GM12875 (cell line): Measurements from ENCODE around the gene AMBP.

Source experiments
- H3K4me3 ChIP-seq: one replicate; pipeline ENCODE4 v1.5.1; 2011; ENCODE audit warnings: low read depth, low read length, control low read depth
- TF ChIP-seq, protein P1 (sequence below): IDR thresholded peaks from 2 replicates; pipeline ENCODE4 v1.5.1; 2011; ENCODE audit warnings: low read depth, mild to moderate bottlenecking, control low read depth, inconsistent platforms, low read length, moderate library complexity, borderline replicate concordance; ENCODE audit not compliant: insufficient read depth

AMBP gene

DNA sequence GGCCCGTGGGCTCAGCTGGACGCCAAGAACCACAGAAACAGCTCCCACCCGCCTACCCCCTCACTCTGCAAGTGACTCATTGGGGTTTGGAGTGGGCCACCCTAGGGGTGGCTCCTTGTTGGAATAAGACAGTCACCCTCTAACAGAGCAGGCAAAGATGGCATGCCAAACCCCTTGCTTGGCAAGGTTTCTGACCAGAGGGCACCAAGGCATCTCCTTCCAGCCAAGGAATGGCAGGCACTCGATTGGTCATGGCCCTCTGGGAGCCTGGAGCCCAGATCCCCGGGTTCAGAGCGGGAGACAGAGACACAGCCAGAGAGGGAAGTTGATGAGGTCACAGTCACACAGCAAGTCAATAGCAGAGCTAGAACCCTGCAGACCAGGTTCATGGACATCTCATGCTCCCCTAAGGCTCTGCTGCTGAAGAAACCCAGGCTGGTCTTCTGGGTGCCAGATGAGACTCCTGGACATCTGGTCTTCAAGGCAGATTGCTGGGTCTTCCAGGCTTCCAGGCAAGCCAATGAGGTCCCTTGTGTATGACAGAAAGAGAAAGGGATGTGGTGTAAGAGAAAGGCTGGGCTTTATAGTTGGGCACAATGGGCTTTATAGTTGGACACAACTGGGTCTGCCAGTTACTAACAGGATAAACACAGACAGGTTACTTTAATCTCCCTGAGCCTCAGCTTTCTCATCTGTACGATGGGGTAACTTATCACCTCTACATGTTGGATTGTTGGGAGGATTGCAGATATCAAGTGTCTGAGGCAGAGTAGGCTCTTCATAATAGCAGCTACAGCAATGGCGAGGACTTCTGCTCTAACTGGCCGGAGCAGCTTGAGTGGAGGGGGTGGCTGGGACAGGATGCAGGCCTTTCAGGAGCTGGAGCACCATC, 44.3 kb upstream of the AMBP start:
- TF ChIP-seq, protein P1, sequence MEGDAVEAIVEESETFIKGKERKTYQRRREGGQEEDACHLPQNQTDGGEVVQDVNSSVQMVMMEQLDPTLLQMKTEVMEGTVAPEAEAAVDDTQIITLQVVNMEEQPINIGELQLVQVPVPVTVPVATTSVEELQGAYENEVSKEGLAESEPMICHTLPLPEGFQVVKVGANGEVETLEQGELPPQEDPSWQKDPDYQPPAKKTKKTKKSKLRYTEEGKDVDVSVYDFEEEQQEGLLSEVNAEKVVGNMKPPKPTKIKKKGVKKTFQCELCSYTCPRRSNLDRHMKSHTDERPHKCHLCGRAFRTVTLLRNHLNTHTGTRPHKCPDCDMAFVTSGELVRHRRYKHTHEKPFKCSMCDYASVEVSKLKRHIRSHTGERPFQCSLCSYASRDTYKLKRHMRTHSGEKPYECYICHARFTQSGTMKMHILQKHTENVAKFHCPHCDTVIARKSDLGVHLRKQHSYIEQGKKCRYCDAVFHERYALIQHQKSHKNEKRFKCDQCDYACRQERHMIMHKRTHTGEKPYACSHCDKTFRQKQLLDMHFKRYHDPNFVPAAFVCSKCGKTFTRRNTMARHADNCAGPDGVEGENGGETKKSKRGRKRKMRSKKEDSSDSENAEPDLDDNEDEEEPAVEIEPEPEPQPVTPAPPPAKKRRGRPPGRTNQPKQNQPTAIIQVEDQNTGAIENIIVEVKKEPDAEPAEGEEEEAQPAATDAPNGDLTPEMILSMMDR = no peak
- H3K4me3 ChIP-seq = no peak overlapping the region

DNA sequence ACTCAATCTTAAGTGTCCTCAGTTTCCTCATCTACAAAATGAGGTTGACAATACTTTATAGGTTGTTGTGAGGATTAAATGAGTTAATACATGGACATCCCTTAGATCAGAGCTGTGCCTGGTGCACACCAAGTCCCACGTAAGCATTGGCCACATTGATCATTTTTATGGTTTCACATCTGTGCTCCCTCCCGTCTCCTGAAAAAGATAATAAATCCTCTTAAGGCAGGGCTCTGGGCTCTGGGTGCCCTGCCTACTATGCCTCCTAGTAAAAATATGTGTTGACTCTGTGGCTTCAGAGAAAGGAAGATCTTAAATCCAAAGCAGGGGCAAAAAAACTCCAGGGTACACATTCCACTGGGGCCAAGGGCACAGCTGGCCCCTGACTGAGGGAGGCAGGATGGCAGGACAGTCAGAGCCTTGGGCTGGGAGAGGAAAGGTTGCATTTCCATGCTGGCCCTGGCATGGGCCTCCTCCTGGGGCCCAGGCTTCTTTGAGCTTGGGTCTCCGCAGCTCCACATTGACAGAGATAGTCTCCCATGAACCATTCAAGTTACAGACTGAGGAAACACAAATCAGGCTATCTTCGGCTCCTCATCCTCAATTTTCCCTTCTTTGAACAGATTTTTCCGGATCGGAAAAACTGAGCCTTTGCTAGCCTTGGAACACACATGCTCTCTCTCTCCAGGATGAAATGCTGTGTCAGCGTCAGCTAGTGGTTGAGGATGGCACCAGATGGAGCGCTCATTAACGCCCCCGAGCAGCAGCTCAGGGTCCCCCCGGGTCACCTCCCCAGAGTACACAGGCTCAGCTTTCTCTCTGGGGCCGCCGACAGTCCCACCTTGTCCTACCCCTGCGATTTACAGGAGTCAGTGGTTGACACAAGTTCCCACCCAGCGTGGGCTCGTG, 43.4 kb upstream of the AMBP start:
- TF ChIP-seq, protein P1 = no peak
- no peak overlapping the region for H3K4me3 ChIP-seq

DNA sequence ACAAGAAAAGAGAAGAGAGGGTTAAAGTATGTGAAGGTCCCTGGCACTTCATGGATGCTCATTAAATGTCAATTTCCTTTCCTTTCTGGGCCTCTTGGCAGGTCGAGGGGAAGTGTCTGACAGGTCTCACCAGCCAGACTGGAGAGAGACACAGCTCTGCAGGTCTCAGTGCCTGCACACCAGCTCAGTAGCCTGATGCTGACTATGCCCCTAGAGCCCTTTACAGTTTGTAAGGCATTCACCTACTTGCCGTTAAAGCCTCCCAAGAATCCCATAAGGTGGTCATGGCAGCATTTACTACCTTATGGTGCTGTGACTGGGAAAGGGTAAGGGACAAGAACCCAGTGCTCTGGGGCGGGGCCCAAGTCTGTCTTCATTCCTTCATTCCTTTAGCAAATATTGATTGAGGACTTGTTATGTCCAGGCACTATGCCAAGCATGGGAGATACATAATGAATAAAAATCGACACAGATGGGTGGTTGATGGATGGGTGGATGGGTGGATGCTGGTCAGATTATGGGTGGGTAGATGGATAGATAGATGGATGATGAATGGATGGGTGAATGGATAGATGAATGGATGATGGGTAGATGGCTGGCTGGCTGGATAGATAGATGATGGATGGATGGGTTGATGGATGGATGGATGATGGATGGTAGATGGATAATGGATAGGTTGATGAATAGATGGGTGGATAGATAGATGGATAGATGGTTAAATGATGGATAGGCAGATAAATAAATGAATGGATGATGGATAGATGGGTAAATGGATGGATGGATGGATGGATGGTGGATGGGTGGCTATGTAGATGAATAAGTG, 42.3 kb upstream of the AMBP start:
- H3K4me3 ChIP-seq = no peak overlapping the region
- TF ChIP-seq, protein P1 = no peak

DNA sequence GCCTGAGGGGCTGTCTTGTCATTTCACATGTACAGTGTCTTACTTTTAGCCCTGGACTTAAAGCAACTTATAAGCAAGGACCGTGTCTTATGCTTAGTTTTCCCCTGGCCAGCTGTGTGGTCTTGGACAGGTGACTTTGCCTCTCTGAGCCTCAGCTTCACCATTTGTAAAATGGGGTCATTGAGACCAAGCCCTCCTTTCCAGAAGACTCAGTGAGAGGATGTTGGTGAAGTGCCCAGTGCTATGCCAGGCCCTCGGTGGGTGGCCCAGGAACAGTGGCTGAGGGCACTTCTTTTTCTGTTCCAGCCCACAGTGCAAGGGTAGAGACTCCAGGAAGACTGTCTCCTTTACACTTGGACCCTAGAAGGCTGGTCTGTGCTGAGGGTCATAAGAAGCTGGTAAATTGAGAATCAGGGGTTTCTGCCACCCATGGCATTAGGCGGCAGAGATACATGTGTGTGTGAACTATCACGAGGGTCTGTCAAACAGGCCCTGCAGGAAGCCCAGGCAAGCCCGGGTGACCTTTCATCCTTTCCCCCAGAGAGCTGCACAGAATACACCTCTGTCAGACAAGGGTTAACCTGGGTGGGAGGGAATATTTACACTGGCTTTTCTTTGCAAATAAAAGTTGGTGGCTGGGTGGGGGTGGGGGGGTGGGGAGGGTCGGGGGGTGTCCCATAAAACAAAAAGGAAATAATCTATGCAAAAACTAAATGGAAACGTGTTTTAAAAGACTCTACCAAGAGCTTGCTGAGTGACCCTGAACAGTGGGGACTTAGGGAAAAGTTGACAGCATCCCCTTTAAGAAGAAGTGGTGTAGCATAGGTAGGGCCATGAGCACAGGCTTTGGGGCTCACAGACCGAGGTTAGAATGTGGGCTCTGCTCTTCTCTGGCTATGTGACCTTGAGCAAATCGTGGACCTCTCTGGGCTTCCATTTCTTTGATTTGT, 41.4 kb upstream of the AMBP start:
- TF ChIP-seq, protein P1 = no peak
- H3K4me3 ChIP-seq = no peak overlapping the region

DNA sequence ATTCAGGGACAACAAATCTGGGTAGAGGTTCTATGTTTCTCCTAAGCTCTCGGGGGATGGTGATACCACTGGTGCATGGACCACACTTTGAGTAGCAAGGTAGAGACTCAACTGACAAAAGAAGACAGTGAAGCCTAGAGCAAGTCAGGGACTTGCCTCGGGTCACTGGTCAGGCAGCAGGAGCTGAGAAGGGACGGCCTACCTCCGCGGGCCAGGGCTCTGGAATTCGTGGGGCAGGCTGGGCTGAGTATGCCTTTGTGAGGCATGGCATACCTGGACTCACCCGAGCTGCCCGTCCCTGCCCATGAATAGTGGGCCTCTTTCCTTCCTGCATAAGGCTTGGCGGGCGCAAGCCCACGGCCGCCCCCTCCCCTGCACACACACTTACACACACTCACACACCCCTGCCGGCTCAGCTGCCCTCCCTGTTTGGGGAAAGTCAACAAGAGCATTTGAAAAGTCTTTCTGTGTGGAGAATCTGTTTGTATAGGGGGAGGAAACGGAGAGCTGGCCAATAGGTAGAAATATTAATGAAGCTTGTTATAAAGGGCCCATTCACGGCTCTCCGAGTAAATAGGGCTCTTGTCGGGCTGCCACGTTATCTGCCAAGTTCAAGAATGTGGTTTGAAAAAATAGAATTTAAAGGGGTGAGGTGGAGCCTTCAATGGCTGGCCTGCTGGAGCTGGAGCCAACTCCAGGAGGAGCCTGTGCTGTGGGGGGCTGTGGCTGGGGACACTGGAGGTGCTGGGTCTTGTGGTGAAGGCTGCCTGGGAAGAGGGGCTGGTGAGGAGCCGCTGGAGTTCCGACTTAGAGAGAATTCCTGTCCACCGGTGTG, 40.1 kb upstream of the AMBP start:
- TF ChIP-seq, protein P1 = no peak
- H3K4me3 ChIP-seq = no peak overlapping the region
